ENCODE results near the gene ZSWIM8.
"Not testable (repeated sequence)": the region's sequence is repeated elsewhere in the genome, so short reads cannot be mapped to it uniquely, and the experiment has no call there.

ZSWIM8 gene, protein sequence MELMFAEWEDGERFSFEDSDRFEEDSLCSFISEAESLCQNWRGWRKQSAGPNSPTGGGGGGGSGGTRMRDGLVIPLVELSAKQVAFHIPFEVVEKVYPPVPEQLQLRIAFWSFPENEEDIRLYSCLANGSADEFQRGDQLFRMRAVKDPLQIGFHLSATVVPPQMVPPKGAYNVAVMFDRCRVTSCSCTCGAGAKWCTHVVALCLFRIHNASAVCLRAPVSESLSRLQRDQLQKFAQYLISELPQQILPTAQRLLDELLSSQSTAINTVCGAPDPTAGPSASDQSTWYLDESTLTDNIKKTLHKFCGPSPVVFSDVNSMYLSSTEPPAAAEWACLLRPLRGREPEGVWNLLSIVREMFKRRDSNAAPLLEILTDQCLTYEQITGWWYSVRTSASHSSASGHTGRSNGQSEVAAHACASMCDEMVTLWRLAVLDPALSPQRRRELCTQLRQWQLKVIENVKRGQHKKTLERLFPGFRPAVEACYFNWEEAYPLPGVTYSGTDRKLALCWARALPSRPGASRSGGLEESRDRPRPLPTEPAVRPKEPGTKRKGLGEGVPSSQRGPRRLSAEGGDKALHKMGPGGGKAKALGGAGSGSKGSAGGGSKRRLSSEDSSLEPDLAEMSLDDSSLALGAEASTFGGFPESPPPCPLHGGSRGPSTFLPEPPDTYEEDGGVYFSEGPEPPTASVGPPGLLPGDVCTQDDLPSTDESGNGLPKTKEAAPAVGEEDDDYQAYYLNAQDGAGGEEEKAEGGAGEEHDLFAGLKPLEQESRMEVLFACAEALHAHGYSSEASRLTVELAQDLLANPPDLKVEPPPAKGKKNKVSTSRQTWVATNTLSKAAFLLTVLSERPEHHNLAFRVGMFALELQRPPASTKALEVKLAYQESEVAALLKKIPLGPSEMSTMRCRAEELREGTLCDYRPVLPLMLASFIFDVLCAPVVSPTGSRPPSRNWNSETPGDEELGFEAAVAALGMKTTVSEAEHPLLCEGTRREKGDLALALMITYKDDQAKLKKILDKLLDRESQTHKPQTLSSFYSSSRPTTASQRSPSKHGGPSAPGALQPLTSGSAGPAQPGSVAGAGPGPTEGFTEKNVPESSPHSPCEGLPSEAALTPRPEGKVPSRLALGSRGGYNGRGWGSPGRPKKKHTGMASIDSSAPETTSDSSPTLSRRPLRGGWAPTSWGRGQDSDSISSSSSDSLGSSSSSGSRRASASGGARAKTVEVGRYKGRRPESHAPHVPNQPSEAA (N-terminal part only)

DNA sequence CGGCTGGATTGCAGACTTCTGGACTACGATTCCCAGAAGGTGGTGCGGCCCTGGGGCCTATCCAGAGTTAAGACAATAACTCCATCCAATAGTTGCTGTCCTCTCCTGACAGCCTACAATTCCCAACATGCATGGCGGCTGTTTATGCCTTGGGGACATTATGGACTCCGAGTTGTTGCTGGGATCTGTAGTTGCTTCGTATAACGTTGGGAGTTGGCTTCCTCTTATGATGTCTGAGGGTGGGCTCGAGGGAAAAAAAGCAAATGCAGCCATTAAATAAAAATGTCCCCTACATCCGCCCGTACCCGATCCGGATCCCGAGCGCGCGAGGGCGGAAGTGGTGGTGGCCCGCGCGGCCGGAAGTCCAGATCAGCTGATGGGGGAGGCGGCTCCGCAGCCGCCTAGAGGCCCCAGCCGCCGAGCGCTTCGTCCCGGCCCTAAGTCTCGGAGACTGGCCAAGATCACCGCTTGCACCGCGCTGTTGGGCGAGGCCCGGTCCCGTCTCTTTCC lies at the start of gene ZSWIM8:
Gene ZSWIM8, plus strand, starts transcription at position 396 of the 510 bp plus-strand sequence. CDS start 273 bp downstream, outside the sequence.
- peak; percentile 90 for DNase-seq

DNA sequence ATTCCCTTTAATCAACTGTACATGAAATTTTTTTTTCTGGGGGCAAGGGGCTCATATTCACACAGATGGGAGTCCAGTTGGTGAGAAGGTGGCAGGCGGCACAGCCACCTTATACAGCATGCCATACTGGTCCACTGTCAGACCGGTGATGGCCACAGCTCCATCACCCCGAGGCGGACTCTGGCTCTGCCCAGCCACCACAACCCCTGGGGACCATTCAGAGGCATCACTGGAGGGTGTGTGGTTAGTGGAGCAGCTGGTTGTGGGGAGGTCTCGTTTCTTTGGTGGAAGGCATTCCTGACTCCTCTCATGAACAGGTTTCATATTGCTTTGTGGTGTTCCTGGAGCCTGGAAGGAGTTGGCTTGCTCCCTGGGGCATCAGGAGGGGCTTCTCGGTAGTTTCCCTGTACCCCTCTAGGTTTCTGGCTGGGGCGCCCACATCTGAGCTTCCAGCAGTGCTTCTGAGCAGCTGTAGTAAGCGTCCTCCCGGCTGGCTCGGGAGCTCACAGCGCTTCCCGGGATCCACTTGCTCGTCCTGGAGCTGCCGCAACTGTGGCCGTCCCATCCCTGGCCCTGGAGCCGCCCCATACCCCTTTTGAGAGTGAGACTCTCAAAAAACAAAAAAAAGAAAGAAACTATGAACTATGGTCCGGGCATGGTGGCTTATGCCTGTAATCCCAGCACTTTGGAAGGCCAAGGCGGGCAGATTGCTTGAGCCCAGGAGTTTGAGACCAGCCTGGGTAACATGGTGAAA lies 44.7 kb upstream of the ZSWIM8 start:
- not testable (repeated sequence) for DNase-seq

DNA sequence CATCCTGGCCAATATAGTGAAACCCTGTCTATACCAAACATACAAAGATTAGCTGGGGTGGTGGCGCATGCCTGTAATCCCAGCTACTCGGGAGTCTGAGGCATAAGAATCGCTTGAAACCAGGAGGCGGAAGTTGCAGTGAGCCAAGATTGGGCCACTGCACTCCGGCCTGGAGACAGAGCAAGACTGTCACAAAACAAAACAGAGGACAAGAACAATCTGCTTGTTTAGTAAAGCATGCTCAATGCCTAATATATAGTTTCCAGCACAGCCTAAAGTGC lies 43.0 kb upstream of the ZSWIM8 start:
- no peak for DNase-seq

DNA sequence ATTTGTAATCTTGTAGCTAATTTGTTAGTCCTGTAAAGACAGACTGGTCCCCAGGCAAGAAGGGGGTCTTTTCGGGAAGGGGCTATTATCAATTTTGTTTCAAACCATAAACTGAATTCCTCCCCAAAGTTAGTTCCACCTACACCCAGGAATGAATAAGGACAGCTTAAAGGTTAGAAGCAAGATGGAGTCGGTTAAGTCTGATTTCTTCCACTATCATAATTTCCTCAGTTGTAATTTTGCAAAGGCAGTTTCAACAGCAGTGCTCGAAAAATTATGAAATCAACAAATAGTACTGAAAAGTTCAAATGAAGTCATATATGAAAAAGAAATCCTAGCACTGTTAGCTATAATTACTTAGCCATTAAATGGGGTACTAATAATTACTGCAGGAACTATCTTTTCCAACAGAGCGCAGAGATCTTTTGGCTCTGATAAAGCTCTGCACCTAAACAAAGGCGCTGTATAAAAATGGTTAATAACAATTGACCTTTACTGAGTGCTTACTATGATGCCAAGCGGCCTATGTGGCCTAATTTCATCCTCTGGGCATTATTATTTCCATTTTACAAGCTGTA lies 42.0 kb upstream of the ZSWIM8 start:
- no peak for DNase-seq

- peak; percentile 97 for DNase-seq
These were observed 41.3 kb upstream of the ZSWIM8 start, which contains the start of gene SEC24C for GRCh38 chr10:73743905-73744663. TSS of gene SEC24C (plus strand) at chr10:73744372. CDS start at chr10:73746833, 2,461 bp downstream.

DNA sequence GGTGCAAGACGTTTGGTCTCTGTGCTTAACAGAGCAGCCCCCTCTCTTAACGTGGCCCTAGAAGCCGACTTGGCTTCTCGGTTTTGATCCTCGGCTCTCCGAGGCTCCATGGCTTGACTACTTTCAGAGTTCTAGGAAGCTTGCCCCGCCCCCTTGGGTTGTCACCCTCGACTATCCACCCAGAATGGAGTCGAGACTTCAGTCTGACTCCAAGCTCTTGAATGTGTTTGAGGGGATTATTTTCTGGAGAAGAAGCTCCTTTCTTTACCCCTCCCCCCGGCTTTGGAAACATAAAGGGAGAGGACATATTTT lies 40.8 kb upstream of the ZSWIM8 start:
- DNase-seq, result peak; percentile 60

DNA sequence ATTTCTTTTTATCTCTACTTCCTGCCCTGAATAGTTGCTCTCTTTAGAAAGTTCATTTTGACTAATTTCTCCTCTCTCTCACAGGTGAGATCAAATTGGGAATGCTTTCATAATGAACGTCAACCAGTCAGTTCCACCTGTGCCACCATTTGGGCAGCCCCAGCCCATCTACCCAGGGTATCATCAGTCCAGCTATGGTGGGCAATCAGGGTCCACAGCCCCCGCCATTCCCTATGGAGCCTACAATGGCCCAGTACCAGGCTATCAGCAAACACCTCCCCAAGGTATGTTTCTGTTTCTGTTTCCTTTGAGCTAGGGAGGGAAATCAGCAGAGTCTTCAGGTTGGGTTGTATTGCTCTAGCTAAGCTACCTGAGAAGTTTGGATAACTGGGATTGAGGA lies 38.7 kb upstream of the ZSWIM8 start:
- DNase-seq, result no peak

GRCh38 chr10:73750819-73751218 lies 34.6 kb upstream of the ZSWIM8 start:
- DNase-seq, result no peak

DNA sequence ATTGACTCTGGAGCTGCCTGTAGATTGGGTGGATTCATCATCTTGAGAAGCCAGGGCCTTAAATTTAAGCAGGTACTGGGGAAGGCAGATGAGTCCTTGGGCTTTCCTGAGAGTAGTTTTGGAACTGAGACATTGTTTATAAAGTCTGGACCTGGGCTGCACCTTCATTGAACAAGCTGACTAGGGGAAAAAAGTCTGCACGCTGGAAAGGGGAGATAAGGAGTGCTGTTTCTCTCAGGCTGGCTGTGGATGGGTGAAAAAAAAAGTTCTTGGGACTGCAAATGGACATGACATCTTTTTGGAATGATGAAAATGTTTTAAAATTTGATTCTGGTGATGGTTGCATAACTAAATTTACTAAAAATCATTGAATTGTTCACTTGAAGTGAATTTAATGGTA lies 29.2 kb upstream of the ZSWIM8 start:
- no peak for DNase-seq

GRCh38 chr10:73758704-73759511 lies 26.5 kb upstream of the ZSWIM8 start:
- DNase-seq, result peak; percentile 21

DNA sequence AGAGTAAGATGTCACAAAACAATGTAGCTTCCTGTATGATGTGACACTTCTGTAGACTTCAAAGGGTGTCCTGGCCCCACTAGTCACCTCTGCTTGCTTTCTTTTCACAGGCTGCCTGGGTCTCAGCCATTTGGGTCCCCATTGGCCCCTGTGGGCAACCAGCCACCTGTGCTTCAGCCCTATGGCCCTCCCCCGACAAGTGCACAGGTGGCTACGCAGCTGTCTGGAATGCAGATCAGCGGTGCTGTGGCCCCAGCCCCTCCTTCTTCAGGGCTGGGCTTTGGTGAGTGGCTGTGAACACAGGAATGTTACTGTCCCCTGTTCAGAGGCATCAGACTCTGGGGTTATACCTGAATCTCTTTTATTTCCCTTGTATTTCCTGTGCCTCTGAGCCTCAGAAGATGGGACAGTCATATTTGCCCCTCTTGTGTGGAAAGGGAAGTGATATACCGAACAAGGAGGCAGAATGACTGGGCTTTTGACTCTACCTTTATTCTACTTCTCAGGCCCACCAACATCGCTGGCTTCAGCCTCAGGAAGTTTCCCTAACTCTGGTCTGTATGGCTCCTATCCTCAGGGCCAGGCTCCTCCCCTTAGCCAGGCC lies 25.8 kb upstream of the ZSWIM8 start:
- peak; percentile 68 for DNase-seq

DNA sequence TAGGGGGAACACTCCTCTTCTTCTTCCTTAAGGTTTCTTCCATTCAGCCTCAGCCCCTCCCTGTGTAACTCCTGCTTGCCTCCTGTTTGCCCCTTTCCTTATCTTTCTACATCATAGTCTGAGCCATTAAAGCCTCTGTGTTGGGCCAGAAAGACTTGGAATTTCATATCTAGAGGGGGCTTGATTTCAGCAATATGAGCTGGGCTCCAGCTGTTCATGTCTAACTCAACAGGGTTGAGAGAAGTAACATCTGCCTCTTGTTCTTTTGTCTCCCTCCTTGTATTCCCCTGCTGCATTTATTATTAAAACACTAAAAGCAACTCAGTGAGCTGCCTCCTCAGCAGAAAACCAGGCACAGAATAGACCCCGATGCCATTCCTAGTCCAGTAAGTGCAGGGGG lies 23.6 kb upstream of the ZSWIM8 start:
- no peak for DNase-seq

- peak; percentile 89 for DNase-seq
These were observed 22.5 kb upstream of the ZSWIM8 start for GRCh38 chr10:73762915-73763314.

GRCh38 chr10:73763343-73763742 lies 22.1 kb upstream of the ZSWIM8 start:
- peak; percentile 56 for DNase-seq

DNA sequence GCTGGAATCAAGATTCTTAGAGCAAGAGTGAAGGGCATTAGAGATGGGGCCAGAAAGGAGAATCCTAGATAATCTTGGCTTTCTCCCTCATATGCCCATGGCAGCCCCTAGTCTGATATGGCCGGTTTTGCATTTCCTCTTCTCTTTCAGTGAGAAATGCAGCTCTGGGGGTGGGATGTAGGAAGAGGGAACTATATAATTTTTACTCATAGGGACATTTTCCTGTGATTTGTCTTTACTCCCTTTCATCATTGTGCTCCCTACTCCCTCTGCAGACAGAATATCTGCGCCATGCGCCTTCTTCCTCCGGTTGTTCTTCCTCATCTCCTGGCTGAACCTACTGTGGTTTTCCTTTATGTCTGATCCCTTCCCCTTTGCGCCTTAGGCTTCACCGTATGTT lies 20.3 kb upstream of the ZSWIM8 start:
- DNase-seq, result no peak

DNA sequence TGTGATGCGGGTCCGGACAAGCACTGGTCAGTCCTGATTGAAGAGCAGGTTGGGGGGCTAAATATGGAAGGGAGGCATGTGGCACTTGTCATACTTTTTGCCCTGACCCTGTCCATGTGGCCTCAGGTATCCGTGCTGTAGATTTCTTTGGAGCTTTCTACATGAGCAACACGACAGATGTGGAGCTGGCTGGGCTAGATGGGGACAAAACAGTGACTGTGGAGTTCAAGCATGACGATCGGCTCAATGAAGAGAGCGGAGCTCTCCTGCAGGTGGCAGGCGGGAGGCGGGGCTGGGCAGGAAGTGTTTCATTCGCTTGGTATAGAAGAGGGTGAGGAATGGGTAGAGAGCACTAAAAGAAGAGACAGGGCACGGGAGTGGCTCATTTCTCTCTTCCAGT lies 16.5 kb upstream of the ZSWIM8 start:
- DNase-seq, result peak; percentile 57

DNA sequence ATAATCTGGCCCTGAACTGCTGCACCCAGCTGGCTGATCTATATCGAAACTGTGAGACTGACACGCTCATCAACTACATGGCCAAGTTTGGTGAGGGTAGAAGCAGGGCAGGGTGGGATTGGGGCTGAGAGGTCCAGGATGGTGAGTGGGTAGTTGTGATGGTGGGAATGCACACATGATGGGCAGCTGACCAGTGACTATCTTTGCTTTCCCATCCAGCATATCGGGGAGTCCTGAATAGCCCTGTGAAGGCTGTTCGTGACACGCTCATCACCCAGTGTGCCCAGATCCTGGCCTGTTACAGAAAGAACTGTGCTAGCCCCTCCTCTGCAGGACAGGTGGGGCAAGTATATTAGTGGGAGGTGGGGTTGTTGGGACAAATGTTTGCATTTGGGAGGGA lies 16.0 kb upstream of the ZSWIM8 start:
- DNase-seq, result no peak

DNA sequence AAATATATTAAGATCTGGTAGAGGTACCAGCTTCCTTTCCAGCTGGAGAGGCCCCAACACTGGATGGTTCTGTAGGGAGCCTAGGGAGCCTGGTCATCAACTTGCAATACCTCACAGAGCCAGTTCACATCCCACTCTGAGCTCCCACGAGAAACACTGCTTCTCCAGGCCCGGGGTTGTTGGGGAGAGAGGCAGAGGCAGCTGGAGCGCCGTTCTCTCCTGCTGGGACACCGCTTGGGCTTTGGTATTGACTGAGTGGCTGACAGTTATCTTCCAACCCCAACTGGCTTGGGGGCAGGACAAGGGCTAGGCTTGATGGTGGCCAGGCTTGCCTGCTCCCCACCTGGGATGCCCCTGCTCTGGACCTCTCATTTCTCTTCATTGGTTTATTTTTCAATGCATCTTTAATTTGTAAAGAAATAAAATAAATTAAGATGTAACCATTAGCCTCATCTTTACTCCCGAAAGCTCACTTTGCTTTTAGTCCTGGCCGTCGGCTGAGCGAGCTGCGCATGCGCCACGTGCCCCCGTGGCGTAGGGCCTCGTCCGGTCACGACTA lies 13.6 kb upstream of the ZSWIM8 start:
- DNase-seq, result no peak

DNA sequence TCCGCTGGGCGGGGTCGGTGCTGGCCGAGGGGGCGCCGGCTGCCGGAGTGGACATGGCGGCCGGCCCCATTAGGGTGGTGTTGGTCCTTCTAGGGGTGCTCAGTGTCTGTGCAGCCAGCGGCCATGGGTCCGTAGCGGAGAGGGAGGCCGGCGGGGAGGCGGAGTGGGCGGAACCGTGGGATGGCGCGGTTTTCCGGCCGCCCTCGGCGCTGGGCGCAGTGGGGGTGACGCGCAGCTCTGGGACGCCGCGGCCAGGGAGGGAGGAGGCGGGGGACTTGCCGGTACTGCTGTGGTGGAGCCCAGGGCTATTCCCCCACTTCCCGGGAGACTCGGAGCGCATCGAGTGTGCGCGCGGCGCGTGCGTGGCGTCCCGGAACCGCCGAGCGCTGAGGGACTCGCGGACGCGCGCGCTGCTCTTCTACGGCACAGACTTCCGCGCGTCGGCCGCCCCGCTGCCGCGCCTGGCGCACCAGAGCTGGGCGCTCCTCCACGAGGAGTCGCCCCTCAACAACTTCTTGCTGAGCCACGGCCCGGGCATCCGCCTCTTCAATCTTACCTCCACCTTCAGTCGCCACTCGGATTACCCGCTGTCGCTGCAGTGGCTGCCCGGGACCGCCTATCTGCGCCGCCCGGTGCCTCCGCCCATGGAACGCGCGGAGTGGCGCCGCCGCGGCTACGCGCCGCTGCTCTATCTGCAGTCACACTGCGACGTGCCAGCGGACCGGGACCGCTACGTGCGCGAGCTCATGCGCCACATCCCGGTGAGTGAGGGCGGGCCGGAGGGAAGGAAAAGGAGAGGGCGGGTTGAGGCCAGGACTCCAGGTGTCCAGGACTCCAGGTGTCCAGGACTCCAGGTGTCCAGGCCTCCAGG lies 12.9 kb upstream of the ZSWIM8 start:
- DNase-seq, result peak; percentile 86

All from activated CD4-positive, alpha-beta T cell treated with anti-CD3 and anti-CD28 coated beads, Interleukin-2, amount 50 U/mL, for 16 hours (primary cell).